Measurements from ENCODE around the gene TBL1X.

Gene TBL1X

DNA sequence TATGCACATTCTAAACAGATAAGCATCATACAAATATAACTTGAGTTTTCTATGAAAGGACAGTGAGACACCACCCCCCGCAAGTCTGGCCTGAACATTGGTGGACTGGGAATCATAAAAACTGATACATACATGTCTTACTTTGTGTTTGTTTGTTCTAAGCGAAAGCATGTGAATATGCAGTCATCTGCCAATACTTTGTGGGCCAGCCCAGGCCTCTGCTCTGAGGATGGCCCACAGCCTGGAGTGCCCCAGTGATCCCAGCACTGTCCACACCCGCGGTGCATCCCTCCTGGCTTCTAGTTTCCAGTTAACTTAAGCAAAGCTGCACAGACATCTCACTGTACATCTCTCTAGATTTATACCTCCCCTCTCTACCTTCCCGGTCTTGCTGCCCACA lies 154.3 kb downstream of the TBL1X start:
- DNase-seq (ENCODE audit: low read depth in 1 of 2, low spot score in 1 of 2), result no peak

DNA sequence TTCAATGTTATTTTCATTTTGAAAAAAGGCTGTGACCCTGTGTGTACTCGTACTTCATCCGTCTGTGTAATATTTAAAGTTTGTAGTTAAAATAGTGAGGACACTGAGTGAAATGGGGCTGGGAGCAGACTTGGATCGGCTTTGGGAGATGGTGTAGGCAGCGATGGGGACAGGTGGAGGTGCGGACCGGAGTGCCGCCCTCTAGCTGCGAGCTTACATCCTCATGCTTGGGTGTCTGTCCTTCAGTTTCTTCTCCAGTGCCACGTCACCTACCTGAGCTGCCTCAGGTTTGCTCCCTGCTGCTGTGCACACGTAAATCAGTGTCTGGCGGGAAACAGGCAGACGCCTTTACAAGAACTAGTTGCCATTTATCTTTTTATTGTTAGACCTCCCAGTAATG lies 154.7 kb downstream of the TBL1X start:
- DNase-seq (ENCODE audit: low read depth in 1 of 2, low spot score in 1 of 2), result no peak

DNA sequence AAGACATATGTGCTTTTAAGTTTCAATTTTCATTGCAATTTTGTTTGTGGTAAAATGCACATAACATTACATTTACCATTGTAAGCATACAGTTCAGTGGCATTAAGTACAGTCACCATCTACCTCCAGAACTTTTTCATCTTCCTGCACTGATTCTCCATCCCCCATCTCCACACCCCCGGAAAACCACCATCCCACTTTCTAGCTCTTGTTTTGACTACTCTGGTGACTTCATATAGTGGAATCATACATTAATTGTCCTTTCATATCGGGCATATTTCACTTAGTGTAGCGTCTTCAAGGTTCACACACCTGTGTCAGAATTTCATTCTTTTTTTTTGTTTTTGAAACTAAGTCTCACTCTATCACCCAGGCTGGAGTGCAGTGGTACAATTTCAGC lies 157.3 kb downstream of the TBL1X start:
- no peak for DNase-seq (ENCODE audit: low read depth in 1 of 2, low spot score in 1 of 2)

DNA sequence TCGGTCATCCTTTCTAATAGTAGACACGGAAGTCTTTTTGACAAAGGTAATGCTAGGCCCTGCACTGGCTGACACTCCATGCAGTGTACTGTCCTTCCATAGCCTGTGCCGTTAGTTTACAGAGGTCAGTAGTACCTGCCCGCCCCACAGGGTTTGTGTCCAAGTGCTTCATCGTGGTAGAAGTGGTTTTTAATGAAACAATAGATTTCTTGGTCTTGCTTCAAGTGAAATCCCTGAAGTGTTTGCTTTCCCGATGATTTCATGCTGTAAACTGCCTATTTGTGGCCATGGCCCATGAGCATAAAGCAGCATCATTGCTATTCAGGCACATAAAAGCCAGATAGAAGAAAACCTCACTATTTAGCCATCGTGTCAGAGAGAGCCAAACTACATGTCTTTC lies 161.5 kb downstream of the TBL1X start:
- DNase-seq (ENCODE audit: low read depth in 1 of 2, low spot score in 1 of 2), result no peak

DNA sequence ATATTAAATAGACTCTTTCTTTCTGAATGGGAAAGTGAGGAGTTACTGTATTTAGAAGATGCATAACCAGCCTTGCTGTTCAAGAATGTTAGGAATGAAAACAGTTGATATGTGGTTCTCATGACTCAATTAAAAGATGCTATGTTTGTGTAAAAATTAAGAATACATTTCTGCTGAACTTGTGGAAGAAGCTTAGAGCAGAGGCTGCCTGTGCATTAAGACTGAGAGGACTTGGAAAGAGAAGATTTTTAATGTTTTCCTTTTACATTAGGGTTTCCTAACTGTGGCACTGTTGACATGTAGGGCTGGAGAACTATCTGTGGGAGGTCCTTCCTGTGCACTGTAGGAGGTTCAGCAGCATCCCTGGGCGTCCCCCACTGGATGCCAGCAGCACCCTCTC lies 163.1 kb downstream of the TBL1X start:
- DNase-seq (ENCODE audit: low read depth in 1 of 2, low spot score in 1 of 2), result no peak

DNA sequence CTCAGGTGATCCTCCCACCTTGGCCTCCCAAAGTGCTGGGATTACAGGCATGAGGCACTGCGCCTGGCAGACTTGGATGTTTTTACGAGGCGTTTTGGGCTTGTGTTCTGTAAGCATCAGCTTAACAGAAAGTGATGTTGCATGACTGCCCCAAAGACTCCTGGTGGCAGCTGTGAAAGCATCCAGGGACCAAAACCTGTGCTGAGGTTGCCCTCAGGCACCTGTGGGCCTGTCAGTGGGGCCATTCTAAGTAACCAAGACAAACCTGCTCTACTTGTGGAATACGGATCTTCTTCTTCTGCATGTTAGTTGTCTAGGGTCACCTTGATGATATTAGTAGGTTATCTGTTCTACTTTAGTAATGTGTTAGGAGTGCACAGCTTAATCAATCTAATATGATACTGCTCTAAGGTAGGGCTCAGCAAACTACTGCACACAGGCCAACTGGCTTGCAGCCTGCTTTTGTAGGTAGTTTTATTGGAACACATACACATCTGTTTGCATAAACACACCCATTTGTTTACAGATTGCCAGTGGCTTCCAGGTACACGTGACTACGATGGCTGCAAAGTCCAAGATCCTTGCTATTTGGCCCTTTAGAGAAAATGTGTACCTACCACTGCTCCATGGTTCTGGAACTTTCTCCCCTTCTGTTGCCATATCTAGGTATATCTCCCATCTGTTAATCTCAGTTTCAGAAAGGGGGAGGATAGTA lies 164.1 kb downstream of the TBL1X start:
- DNase-seq (ENCODE audit: low read depth in 1 of 2, low spot score in 1 of 2), result no peak

DNA sequence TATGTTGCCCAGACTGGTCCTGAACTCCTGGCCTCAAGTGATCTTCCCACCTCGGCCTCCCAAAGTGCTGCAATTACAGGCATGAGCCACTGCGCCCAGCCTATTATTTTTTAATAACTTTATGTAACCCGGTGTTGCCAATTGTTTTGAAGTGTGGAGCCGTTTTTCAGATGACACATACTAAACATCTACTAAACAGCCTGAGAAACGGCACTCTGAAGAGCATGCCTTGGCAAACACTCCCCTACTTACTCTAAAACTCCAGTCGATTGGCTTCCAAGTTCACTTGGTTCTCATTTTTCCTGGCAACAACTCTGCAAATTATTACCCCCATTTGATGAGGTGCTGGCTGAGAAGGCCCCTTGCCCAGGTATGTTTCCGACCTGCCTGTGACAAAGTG lies 169.7 kb downstream of the TBL1X start:
- DNase-seq (ENCODE audit: low read depth in 1 of 2, low spot score in 1 of 2), result no peak

DNA sequence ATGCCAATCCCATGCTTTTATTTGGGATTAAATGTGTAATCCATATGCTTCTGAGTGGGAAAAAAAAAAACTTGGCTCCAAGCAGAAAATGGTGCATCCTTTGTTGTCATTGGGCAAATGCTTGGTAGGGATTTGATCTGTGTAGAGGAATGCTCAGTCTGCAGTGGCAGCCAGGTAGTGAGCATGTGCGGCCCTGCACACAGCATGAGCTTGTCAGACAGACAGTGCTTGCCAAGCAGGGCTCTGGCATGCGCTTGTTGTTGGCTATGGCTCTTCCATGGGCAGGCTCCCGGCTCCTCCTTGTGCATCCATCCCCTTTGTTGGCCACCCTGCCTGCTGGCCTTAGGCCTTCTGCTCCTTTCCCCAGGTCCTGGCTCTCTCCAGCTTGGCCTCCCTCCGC lies 170.5 kb downstream of the TBL1X start:
- DNase-seq (ENCODE audit: low read depth in 1 of 2, low spot score in 1 of 2), result no peak

DNA sequence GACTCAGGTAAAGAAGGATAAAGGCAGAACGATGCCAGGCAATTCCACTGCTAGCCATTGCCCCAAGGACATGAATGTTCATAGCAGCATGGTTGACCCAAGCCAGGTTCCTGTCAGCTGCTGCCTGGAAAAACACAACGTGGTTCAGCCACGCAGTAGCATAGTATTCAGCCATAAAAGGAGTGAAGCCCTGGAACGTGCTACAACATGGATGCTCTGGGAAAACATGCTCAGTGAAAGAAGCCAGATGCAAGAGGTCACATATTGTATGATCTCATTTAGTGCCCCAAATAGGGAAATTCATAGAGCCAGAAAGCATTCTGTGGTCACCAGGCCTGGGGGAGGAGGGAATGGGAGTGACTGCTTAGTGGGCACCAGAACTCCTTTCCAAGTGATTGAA lies 170.9 kb downstream of the TBL1X start:
- no peak for DNase-seq (ENCODE audit: low read depth in 1 of 2, low spot score in 1 of 2)

DNA sequence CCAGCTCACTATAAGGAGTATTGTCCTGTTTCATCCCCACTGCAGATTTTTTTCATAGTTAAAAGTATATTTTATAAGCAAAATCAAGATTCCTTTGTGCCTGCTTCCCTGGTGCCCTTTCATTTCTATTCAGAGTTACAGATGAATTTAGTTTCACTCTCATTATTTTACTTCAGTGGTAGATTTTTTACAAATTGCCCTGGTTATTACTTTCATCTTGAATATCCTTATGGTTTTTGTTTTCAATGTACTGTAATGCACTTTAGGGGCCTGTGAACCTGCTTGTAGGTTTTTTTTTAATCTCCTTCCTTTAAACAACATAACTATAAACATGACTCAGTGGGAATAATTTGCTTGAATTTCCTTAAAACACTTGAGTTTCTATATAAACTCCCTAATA lies 174.0 kb downstream of the TBL1X start:
- no peak for DNase-seq (ENCODE audit: low read depth in 1 of 2, low spot score in 1 of 2)

DNA sequence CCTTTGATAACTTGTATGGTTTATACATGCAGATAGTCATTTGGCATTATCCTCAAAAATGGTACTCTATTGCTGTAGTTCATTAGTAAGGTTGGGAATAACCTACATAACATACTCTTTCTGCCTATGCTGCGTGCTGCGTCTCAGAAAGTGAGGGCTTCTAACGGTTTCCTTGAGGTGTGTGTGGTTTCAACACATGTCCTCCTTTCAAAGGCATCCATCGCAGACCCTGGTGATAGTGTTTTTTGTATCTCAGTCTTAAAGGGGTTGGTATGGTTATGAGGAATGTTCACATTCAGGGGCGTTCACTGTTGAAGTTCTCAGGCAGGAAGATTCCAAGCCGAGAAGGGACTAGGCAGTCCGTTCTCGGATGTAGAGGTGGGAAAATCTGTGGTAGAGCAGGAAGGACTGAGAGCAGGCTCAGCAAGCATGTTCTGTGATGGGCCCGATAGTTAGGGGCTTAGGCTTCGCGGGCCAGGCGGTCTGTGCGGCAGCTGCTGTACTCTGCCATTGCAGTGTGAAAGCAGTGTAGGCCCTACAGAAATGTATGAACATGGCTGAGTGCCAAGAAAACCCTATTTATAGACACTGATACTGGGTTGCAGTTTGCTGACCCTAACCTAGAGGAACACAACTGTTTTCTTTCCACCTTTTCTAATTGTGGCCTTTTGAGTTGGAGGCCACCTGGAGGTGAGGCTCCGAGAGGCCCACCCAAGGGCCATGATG lies 177.6 kb downstream of the TBL1X start:
- DNase-seq (ENCODE audit: low read depth in 1 of 2, low spot score in 1 of 2), result no peak

DNA sequence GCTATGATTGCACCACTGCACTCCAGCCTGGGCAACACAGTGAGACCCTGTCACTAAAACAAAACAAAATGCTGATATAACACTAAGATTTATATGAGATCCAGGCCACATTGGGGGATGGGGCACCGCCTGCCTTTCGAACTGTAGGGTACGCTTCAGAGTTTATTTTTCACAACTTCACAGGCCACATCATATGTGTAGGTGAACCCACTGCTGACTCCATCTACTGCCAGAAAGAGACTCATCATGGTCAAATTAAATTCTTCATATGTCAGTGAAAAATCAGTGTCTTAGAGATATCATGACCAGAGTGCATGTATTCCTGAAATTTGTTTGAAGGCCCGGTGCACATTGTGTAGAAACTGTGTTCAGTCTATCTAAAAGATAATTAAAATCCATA lies 178.9 kb downstream of the TBL1X start:
- DNase-seq (ENCODE audit: low read depth in 1 of 2, low spot score in 1 of 2), result no peak

DNA sequence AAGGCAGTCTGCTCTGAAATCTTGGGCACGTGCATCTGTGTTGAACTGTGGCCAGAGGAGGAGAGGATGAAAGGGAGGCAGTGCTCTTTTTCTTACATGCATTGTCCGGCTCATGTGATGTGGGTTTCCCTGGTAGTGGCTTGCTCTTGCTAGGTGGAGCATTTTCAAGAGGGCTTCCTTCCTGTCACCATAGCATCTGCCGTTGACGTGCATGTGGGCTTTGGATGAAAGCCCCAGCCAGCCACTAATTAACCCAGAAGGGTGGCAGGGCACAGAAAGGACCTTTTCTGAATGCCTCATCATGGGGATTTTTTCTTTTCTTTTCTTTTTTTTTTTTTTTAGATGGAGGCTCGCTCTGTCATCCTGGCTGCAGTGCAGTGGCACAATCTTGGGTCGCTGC lies 179.5 kb downstream of the TBL1X start:
- no peak for DNase-seq (ENCODE audit: low read depth in 1 of 2, low spot score in 1 of 2)

DNA sequence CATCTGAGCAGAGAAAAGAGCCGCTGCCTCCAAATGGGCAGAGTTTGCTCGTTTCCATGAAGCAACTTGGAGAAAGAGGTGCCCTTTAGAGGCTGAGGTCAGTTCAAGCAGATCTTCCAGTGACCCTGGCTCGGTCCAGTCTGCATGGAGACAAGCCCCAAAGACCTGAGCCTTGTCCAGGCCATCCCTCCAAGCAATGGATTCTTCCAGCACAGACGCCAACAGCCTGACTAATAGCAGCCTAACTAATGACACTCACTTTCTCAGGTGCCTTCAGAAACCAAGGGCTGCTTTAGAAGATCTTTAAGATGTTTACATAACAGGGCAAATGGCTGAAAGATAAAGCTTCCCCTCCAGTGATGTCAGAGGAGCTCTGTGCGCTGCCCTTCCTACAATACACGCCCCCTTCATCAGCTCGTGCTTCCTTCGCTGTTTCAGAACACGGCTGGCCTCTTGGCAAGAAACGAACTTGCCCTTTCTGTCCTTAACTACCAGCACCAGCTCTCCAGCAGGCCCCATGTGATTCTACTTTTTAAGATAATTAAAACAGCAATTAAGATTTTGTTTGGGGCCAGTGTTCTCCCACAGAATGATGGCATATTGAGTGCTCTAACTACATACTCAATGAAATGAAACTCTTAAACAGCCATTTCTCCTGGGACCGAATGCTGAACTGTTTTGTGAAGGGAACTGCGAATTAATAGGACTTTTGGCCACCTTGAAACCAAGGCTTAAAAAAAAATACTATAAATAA lies 181.8 kb downstream of the TBL1X start:
- no peak for DNase-seq (ENCODE audit: low read depth in 1 of 2, low spot score in 1 of 2)

DNA sequence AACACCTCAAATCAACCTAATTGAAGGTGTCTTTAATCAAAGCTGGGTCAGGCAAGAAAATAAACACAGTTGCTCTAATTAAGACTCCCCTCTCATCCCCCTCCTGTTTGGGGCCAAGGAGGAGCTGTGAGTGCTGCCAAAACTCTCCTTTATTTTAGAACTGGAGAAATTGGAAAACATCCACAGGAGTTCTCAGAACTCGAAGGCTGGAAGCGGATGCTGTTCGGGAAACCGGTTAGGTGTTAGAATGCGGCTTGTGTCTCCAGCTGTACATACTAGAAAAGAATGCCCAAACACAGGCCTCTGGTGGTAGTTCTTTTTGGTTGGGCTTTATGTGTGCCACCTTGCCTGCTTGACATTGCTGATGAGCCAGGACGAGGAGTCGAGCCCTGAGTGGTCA lies 182.6 kb downstream of the TBL1X start:
- DNase-seq (ENCODE audit: low read depth in 1 of 2, low spot score in 1 of 2), result no peak

DNA sequence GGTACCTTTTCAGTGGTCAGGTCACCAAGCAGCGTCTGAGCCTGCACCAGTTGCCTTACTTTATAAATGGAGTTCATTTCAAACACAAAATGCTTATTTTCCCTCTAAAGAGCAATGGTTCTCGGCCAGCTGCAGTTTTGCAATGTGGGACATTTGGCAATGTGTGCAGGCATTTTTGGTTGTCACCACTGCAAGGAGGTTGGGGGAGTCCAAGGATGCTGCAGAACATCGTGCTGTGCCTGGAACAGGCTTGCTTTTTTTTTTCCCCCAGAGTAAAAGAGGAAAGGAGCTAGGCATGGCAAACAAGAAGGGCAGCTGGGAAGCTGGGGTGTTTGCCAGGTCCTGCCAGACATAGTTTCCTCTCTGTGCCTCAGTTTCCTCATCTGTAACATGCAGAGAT lies 185.2 kb downstream of the TBL1X start:
- DNase-seq (ENCODE audit: low read depth in 1 of 2, low spot score in 1 of 2), result no peak

DNA sequence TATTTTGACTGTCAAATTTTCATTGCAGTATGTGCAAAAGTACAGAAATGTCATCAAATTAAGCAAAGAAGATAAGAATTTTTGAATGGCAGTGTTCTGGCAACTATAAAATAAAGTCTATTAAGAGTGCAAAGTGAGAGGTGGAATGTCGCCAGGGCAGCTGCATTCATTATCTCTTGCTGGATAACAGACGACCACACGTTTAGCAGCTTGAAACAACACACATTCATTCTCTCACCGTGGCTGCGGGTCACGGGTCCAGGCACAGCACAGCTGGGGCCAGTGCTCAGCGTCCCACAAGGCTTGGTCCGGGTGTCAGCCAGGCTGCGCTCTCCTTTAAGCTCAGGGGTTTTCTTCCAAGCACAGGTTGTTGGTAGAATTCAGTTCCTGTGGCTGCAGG lies 186.9 kb downstream of the TBL1X start:
- DNase-seq (ENCODE audit: low read depth in 1 of 2, low spot score in 1 of 2), result no peak

DNA sequence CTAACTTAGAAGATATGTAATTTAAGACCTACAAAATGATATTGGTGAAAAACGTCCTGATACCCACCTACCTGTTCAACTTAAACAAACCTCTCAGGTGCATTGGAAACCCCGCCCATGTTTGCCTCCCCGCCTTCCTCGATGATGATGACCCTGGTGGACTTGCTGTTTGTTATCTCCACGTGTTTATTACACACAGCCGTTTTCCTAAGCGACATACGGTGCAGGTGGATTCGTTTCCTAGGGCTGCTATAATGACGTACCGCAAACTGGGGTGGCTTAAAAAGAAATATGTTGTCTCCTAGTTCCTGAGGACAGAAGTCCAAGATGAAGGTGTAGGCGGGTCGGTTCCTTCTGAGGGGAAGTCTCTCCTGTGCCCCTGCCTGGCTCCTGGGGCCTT lies 190.1 kb downstream of the TBL1X start:
- DNase-seq (ENCODE audit: low read depth in 1 of 2, low spot score in 1 of 2), result no peak

DNA sequence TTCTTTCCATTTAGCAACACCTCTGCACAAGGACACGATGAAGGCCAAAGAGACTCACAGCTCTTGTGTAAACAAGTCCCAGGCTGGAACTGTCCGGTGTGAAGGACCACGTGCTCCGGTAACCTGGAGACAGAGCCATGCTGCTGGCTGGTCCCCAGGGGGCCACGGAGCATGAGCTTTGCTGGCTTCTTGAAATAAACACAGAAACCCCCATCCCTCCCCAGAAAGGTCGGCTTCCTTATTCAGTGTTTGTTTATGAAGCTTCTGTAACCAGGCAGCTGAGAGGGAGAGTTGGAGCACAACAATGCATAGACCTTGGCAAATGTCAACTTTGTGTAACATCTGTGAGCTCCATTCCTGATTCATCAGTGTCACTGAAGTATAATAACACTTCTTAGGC lies 191.4 kb downstream of the TBL1X start:
- DNase-seq (ENCODE audit: low read depth in 1 of 2, low spot score in 1 of 2), result no peak

DNA sequence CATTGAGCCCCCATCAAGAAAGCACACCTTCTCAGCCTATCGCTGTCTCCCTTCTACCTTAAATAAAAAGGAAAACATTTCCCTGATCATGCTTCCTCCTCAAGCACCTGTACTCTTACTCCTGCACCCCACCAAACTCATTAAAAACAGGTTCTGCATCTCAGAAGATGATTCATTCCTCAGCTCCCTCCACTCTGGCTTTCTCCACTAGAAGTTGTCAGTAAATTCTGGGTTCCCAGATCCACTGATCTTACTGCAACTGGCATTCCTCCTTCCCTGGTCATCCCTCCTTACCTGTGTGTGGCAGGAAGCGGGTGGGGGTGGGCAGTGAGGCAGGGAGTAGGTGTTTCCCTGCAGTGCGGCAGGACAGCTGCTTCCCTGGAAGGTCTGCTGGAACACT lies 192.0 kb downstream of the TBL1X start:
- DNase-seq (ENCODE audit: low read depth in 1 of 2, low spot score in 1 of 2), result no peak

DNA sequence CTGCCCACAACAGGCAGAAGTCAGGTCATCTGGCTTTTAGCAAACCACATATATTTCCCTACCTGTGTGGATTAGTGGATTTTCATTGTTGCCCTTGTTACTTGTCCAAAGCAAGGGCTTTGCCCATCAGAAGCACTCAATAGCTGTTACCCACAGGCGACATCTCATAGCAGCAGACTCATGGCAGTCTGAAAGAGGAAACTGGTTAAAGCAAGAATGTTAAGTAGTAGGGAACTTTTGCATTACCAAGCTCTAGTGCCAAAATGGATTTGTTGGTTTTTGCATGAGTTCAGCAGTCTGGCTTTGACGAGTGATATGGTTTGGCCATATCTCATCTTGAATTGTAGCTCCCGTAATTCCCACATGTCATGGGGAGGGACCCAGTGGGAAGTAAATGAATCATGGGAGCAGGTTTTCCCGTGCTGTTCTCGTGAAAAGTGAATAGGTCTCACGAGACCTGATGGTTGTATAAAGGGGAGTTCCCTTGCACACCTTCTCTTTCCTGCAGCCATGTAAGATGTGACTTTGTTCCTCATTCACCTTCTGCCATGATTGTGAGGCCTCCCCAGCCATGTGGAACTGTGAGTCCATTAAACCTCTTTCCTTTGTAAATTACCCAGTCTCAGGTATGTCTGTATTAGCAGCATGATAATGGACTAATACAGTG lies 192.9 kb downstream of the TBL1X start:
- DNase-seq (ENCODE audit: low read depth in 1 of 2, low spot score in 1 of 2), result no peak

DNA sequence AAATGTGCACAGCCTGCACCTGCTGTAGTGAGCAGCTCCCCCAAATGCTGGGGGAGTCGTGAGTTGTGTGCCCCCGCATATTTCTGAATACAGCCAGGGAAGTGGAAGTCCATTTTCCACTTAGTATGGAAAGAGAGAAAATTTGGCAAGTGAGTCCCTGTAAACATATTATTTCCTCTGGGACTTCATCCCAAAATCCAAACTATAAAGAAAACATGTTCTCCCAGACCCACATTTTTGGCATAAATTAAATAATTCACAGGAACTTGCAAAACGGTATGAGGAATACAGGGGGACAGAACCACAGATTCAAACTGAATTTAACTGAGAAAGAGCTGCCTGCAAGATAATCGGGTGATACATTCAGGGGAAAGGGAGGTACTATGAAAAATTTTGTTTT lies 193.6 kb downstream of the TBL1X start:
- no peak for DNase-seq (ENCODE audit: low read depth in 1 of 2, low spot score in 1 of 2)

All from stimulated activated CD4-positive, alpha-beta T cell treated with anti-CD3 and anti-CD28 coated beads, Interleukin-15, amount 100 ng/mL, for 1 hour (primary cell).